HG03103 (cell line): Measurements from ENCODE around the gene IRF2.

Experiments
- ATAC-seq: cut with Tn5 transposase; IDR thresholded peaks from one replicate; pipeline ENCODE4 v1.9.1; 2021; ENCODE audit warnings: low read depth; ENCODE audit not compliant: unreplicated experiment

The IRF2 gene

GRCh38 chr4:184410748-184411147 lies 63.6 kb downstream of the IRF2 start:
- no peak for ATAC-seq

GRCh38 chr4:184409911-184410692 lies 64.2 kb downstream of the IRF2 start:
- ATAC-seq = peak; percentile 48

GRCh38 chr4:184409502-184409901 lies 64.8 kb downstream of the IRF2 start:
- ATAC-seq = no peak

- no peak for ATAC-seq
Measured at GRCh38 chr4:184408684-184409081, 65.7 kb downstream of the IRF2 start.

DNA sequence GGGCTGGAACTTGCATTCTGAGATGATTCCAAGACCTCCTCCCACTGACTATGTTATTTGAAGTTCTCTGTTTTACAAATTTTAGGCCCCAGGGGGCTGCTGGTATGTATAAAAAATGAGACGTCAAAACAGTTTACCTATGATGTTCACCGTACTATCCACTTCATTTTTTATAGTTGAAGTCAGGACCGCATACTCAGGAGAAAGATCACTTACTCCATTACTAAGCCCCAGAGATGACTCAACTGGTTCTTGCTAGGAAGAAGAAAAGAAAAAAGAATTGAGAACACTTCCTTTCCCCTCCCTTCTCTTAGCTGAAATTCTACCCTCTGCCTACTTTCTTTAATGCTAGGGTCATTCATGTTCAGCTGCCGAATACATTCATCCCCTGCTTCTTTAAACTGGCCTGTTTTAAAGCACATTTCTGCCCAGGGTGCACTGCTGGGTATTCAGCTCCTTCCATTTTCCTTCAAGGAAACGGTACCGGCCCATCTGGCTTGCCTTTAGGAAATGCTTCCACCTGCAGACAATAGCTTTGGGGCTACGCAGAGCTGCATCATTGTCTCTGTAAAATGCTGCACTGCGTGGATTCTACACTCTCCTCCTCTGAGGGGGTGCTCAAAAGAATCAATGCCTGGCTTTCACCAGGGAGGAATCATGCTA lies 66.2 kb downstream of the IRF2 start:
- ATAC-seq = no peak

DNA sequence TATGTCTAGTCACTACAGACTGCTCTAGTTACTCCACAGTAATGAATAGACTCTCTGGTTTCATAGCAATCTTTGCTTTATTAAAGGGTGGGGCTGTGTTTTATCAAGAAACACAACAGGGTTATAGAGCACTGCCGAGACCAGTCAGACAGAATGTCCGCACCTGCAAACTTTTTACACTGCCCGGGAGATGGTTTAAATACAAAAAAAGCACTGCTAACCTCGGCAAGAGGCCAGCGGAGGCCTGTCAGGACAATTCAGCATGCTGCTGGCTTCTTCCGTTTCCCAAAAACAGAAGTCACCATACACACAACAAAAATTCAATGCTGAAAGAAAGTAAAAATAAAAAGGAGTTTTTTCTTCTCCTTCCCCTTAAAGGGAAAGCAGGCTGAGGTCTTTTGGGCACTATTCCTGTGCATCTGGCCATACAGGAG lies 67.4 kb downstream of the IRF2 start:
- no peak for ATAC-seq

DNA sequence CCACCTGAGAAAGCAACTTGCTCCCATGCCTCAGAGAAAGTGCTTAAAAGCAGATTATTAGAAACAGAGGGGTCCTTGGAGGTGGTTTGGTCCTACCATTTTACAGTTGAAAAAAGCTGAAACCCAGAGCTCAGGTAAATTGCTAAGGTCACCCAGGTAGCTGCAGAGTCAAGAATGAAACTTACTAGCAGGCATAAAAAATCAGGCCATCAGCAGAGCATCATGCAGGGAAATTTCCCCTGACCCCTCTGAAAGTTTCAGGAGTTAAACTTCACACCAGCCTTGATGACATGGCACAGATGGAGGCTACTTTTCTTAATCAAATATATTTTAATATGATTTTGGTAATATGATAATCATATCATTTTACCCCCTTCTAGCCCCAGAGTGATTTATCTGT lies 70.3 kb downstream of the IRF2 start:
- ATAC-seq = no peak

GRCh38 chr4:184403384-184403781 lies 71.0 kb downstream of the IRF2 start:
- ATAC-seq = no peak

DNA sequence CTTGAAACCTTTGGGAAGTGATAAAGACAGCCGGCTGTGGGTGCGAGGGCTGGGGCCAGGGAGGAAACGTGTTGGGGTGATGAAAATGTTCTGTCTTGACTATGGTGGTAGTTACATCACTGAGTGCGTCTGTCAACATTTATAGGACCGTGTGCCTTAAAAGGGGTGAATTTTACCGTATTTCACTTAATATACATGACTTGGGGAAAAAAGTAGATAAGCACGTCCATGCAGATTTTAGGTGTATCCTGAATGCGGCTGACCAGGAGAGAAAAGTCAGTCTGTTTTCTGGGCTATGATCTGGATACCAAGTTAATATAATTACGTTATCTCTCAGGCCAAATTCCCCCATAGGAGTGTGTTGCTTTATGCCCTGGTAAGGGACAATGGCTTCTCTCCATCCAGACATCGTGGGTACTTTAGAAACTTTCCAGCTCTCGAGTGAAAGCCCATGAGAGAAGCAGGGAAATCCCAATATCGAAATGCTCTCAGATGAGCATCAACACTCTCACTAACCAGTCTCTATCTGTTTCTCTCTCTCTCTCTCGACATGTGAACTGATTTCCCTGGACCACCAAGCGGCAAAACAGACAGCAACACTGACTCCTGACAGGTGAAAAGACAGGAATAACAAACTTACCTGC lies 71.5 kb downstream of the IRF2 start:
- no peak for ATAC-seq

DNA sequence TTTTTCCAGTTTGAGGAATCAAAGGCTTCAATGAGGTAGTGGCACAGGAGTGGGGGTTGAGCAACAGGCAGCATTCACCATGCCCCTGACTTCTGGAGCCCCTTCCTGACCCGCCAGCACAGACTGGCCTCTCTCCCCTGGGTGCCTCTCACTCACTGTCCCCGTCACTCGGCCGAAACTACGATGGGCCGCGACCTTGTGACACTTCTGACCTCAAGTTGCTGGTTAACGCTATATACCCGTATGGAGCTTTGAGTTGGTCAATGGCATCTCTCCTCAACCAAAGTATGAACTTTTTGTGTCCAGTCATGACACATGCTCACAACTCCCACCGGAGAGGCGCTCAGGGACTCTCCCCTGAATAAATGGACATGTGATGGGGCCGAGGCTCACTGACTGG lies 72.1 kb downstream of the IRF2 start:
- ATAC-seq = no peak

GRCh38 chr4:184401397-184402171 lies 72.8 kb downstream of the IRF2 start:
- ATAC-seq = no peak

DNA sequence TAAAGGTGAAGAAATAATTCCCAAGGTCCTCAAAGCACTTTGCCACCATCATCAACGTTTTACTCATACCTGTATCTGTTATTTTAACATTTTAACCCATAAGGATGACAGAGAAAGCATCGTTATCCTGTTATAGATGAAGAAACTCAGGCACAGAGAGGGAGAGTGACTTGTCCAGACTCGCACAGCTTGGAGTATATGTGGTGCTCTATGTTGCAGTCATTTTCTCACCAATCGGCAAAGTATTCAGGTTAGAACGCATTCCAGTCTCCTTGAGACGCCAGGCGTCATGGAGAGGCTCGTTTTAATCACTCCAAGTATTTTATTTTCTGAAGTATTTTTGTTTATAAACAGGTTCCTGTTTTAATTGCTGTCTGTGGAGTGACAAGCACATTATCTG lies 73.5 kb downstream of the IRF2 start:
- ATAC-seq = no peak

DNA sequence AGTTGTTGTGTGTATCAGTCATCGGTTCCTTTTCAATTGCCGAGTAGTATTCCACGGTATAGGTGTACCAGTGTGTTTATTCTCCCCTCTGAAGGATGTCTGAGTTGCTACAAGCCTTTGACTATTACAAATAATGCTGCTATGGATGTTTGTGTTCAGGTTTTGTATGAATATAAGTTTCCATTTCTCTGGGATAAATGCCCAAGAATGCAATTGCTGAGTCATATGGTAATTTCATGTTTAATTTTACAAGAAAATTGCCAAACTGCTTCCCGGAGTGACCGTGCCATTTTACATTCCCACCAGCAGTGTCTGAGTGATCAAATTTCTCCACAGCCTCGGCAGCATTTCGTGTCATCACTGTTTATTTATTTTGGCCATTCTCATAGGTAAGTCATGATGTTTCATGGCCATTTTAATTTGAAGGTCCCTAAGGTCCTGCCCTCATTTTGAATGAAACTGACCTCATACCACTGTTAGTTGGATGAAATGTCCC lies 73.9 kb downstream of the IRF2 start:
- no peak for ATAC-seq

DNA sequence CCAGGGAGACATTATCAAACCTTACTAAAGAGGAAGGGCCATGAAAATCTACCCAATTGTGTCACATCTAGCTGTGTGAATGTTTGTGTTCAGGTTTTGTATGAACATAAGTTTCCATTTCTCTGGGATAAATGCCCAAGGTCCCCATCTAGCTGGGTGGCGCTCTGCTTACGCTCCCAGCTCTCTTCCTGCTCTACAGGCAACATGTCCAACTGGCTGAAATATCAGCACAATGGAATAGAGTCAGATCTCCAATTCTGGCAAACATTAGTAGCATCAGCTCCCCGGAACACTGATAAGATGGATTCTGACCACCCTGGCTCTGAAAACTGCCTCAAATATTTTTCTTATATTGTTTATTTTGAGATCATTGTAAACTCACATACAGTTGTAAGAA lies 74.8 kb downstream of the IRF2 start:
- ATAC-seq = no peak

- no peak for ATAC-seq
Measured at GRCh38 chr4:184398741-184399511, 75.4 kb downstream of the IRF2 start.

GRCh38 chr4:184397516-184398163 lies 76.7 kb downstream of the IRF2 start:
- ATAC-seq = no peak

GRCh38 chr4:184396570-184397515 lies 77.5 kb downstream of the IRF2 start:
- no peak for ATAC-seq

DNA sequence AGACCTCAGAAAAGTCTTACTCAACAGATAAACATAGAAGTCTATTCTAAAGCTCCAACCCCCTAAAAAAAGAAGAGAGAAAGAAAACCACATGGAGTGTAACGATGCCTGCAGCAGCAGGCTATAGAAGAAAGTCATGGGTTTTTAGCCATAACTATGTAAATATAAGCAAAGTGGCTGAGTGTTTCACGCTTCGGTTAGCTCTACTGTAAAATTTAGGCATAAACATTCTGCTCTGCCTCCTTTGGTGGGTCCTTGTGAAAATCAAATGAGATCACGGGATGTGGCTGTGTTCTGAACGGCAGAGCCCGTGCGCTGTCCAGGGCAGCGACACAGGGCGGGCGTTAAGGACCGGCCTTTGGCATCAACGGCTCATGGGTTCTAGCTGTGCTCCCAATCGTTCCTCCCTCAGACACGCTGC lies 78.4 kb downstream of the IRF2 start:
- peak; percentile 75 for ATAC-seq
